Natural killer cell (primary cell): Measurements from ENCODE around the gene TERC. TPM values are rescaled to one million over a fixed set of nuclear protein-coding genes. Genes with fewer than 3 reads are reported as not detected.
A peak's percentile ranks its signal among the peaks of the same experiment; 100 is the strongest.

Experiments
- ATAC-seq, 3 donors: fragments of 150-1000 bp in 2 of 3; fragments of 200-7000 bp in 1 of 3; cut with Tn5 transposase; 1 replicate in 1 of 3; 2 replicates in 2 of 3; pipeline ENCODE4 v1.10.0; 2021; ENCODE audit warnings: mild to moderate bottlenecking in 2 of 3, moderate library complexity in 2 of 3
- DNase-seq, 2 donors: peaks; one replicate each; pipeline versions ENCODE4 v3.0.0 to v3.0.0-alpha.2; 2013 to 2021; ENCODE audit warnings: mixed read lengths in 1 of 2
- H3K27ac ChIP-seq: one replicate; pipeline ENCODE4 v1.5.1; 2013; ENCODE audit warnings: mild to moderate bottlenecking, low read length
- H3K27me3 ChIP-seq: one replicate; pipeline ENCODE4 v1.6.1; 2013; ENCODE audit warnings: low read length; ENCODE audit not compliant: control insufficient read depth, insufficient read depth
- H3K36me3 ChIP-seq: one replicate; pipeline ENCODE4 v1.6.1; 2013; ENCODE audit warnings: low read length; ENCODE audit not compliant: control insufficient read depth, insufficient read depth
- H3K4me1 ChIP-seq: one replicate; pipeline ENCODE4 v1.6.1; 2013; ENCODE audit warnings: low read length; ENCODE audit not compliant: control insufficient read depth, insufficient read depth
- H3K4me3 ChIP-seq: one replicate; pipeline ENCODE4 v1.5.1; 2013; ENCODE audit warnings: low read length
- H3K9me3 ChIP-seq: one replicate; pipeline ENCODE4 v1.6.1; 2013; ENCODE audit warnings: low read length; ENCODE audit not compliant: control insufficient read depth, insufficient read depth
- H3K27ac Mint-ChIP-seq, 2 donors: one replicate each; pipeline ENCODE4 v1.8.0; 2022; ENCODE audit warnings: mild to moderate bottlenecking in 2 of 2, mixed read lengths in 2 of 2, moderate library complexity in 1 of 2
- H3K27me3 Mint-ChIP-seq, 2 donors: one replicate each; pipeline ENCODE4 v1.8.0; 2022; ENCODE audit warnings: low read depth in 2 of 2, mixed read lengths in 2 of 2
- H3K36me3 Mint-ChIP-seq: one replicate; pipeline ENCODE4 v1.8.0; 2022; ENCODE audit warnings: mixed read lengths
- H3K4me1 Mint-ChIP-seq, 2 donors: one replicate each; pipeline ENCODE4 v1.8.0; 2022; ENCODE audit warnings: mixed read lengths in 2 of 2
- H3K4me3 Mint-ChIP-seq: one replicate; pipeline ENCODE4 v1.8.0; 2022; ENCODE audit warnings: mild to moderate bottlenecking, moderate library complexity, mixed read lengths
- H3K9me3 Mint-ChIP-seq, 2 donors: one replicate each; pipeline ENCODE4 v1.8.0; 2022; ENCODE audit warnings: mixed read lengths in 2 of 2
- WGBS: methylation state at CpG from one replicate; pipeline ENCODE4 v1.1.7; 2013; ENCODE audit warnings: missing lambda C conversion rate; ENCODE audit not compliant: insufficient coverage; 5-methylcytosine and 5-hydroxymethylcytosine counted together
- intact Hi-C: fragments of 100-400 bp; cut with micrococcal nuclease; formaldehyde crosslinking; loops from one replicate; pipeline ENCODE4 v1.14.2; 2022
- total RNA-seq, 4 donors: library from RNA; stranded (reverse); fragments of 120-200 nt in 1 of 4; gene quantifications; one replicate each; pipeline versions ENCODE4 v1.2.3 to v1.2.4, GENCODE V29; 2013 to 2022
- TF ChIP-seq, protein P1 (sequence below): fragments of 200-600 bp; IDR thresholded peaks from one replicate; pipeline ENCODE4 v1.8.0; 2022; ENCODE audit warnings: antibody characterized with exemption

The TERC gene
- total RNA-seq, 3 donors from 2014 or later (not counting 1 experiment from before 2014, with no cell fraction given) = 0.92 to 2.7 (median 1.3) TPM

DNA sequence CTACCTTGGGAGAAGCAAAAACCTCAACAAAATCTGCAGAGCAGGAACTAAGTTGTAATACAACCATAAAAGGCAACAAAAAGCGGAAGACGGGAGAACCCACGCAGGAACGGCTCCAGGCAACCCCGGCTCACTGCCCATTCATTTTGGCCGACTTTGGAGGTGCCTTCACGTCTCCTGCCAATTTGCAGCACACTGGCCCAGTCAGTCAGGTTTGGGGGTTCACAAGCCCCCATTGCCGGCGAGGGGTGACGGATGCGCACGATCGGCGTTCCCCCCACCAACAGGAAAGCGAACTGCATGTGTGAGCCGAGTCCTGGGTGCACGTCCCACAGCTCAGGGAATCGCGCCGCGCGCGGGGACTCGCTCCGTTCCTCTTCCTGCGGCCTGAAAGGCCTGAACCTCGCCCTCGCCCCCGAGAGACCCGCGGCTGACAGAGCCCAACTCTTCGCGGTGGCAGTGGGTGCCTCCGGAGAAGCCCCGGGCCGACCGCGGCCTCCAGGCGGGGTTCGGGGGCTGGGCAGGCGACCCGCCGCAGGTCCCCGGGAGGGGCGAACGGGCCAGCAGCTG, 463 bp downstream of the TERC start:
- Histone ChIP-seq H3K4me1 (peaks cover 15% of the 10 kb centered on the region), H3K9me3 (peaks cover 2% of the 10 kb centered on the region), H3K36me3 (no peaks in the 10 kb centered on the region), H3K27ac (peak overlapping the region; percentile 95), H3K27me3 (no peaks in the 10 kb centered on the region), H3K4me3 (peak overlapping the region; percentile 95)
- intact Hi-C loops = loop anchor here (5.0 kb wide), 1 partner anchor 418 kb away; the partner anchor contains the start of gene PHC3
- no peaks in the 10 kb centered on the region for H3K36me3 Mint-ChIP-seq
- TF ChIP-seq, protein P1, sequence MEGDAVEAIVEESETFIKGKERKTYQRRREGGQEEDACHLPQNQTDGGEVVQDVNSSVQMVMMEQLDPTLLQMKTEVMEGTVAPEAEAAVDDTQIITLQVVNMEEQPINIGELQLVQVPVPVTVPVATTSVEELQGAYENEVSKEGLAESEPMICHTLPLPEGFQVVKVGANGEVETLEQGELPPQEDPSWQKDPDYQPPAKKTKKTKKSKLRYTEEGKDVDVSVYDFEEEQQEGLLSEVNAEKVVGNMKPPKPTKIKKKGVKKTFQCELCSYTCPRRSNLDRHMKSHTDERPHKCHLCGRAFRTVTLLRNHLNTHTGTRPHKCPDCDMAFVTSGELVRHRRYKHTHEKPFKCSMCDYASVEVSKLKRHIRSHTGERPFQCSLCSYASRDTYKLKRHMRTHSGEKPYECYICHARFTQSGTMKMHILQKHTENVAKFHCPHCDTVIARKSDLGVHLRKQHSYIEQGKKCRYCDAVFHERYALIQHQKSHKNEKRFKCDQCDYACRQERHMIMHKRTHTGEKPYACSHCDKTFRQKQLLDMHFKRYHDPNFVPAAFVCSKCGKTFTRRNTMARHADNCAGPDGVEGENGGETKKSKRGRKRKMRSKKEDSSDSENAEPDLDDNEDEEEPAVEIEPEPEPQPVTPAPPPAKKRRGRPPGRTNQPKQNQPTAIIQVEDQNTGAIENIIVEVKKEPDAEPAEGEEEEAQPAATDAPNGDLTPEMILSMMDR = no peak
- H3K9me3 Mint-ChIP-seq = no peaks in the 10 kb centered on the region
- peak; percentile 39 to 59 (median 45) for ATAC-seq
- H3K27me3 Mint-ChIP-seq = no peaks in the 10 kb centered on the region
- peak in 1 of 2 donors; percentile 78 for DNase-seq
- H3K4me3 Mint-ChIP-seq = peak overlapping the region; percentile 99
- H3K4me1 Mint-ChIP-seq = peaks cover 28 to 36% of the 10 kb centered on the region in 2 donors
- WGBS = under 1% methylated on average over 46 of the region's 46 CpGs
- H3K27ac Mint-ChIP-seq = peak overlapping the region; percentile 90 to 92

DNA sequence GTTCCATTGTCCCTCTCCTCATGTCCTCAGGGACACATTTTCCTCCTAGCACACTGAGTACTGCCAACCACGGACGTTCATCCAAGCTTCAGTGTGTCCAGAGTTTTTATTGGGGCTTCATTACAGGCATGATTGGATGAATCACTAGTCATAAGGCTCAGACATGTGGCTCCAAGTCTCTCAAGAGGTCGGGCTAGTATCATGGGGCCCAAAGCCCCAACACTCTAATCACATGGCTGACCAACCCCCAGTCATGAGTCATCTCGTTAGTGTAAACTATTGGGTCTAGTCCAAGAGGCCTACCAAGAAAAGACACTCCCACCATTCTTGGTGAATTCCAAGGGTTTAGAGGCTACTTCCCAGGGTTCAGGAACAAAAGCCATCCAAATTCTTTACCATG, 4.4 kb downstream of the TERC start:
- Histone ChIP-seq H3K4me3 (no peak overlapping the region), H3K27me3 (no peaks in the 10 kb centered on the region), H3K4me1 (peaks cover 14% of the 10 kb centered on the region), H3K9me3 (peaks cover 2% of the 10 kb centered on the region), H3K27ac (no peak overlapping the region), H3K36me3 (no peaks in the 10 kb centered on the region)
- TF ChIP-seq, protein P1 = no peak
- Mint-ChIP-seq H3K9me3 (no peaks in the 10 kb centered on the region), H3K27ac (no peak overlapping the region), H3K4me1 (peaks cover 25 to 29% of the 10 kb centered on the region in 2 donors), H3K36me3 (no peaks in the 10 kb centered on the region), H3K27me3 (peaks cover 0 to 4% of the 10 kb centered on the region in 2 donors), H3K4me3 (no peak overlapping the region)
- intact Hi-C loops = loop anchor here (5.0 kb wide), 1 partner anchor 422 kb away; the partner anchor contains the start of gene PHC3
- ATAC-seq (no peak), DNase-seq (no peak)
- 94% methylated on average over 4 of the region's 4 CpGs for WGBS

DNA sequence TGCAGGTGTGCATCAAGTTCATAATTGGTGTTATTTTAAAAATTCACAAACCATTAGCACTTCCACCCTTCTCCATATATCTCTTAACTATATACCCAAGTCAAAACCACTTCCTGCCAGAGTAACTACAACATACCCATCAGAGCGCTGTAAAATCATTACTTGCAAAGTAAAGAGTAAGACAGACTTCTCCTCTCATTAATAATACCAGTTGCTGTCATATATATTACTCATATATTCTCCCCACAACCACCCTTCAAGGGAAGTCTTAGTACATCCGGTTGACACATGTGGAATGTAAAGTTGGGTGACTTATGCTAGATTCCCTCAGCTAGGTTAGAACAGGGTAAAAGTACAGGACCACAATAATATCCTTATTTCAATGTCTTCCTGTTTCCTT, 5.6 kb downstream of the TERC start:
- H3K27ac ChIP-seq = no peak overlapping the region
- peak overlapping the region; percentile 52 to 80 for H3K27ac Mint-ChIP-seq
- TF ChIP-seq, protein P1 = no peak
- no peaks in the 10 kb centered on the region for H3K9me3 Mint-ChIP-seq
- H3K36me3 ChIP-seq = no peaks in the 10 kb centered on the region
- intact Hi-C loops = no loop called here
- no peaks in the 10 kb centered on the region for H3K27me3 ChIP-seq
- peaks cover 2% of the 10 kb centered on the region for H3K9me3 ChIP-seq
- DNase-seq (peak in 1 of 2 donors; percentile 45), ATAC-seq (peak; percentile 52 to 56 (median 53))
- WGBS = 0% methylated on average over 1 of the region's 2 CpGs
- peaks cover 10% of the 10 kb centered on the region for H3K4me1 ChIP-seq
- peaks cover 0 to 4% of the 10 kb centered on the region in 2 donors for H3K27me3 Mint-ChIP-seq
- peak overlapping the region; percentile 1 for H3K4me3 Mint-ChIP-seq
- H3K4me1 Mint-ChIP-seq = peaks cover 18 to 27% of the 10 kb centered on the region in 2 donors
- no peak overlapping the region for H3K4me3 ChIP-seq
- H3K36me3 Mint-ChIP-seq = no peaks in the 10 kb centered on the region
